AG04450 (cell line): ENCODE data around the gene XPNPEP1. TPM values are rescaled to one million over a fixed set of nuclear protein-coding genes. Genes with fewer than 3 reads are reported as not detected.
"Not testable (repeated sequence)": the region's sequence is repeated elsewhere in the genome, so short reads cannot be mapped to it uniquely, and the experiment has no call there.

Experiments used
- CTCF ChIA-PET: fragments of 300-600, 350-600 bp; formaldehyde crosslinking; extraction: SDS; loops from one replicate; lab custom pipeline; 2022; ENCODE audit warnings: antibody characterized with exemption, inconsistent platforms; lab: Charles Lee
- POLR2A ChIA-PET: fragments of 350-600 bp; formaldehyde crosslinking; extraction: SDS; loops from one replicate; lab custom pipeline; 2021; ENCODE audit warnings: antibody characterized with exemption, inconsistent platforms; lab: Yijun Ruan, JAX
- DNase-seq: peaks from one replicate; pipeline ENCODE4 v3.0.0-alpha.2; 2011; ENCODE audit warnings: low read depth, low spot score
- H3K27ac ChIP-seq: one replicate; pipeline ENCODE4 v1.5.1; 2012; ENCODE audit warnings: low read depth, low read length, control low read depth
- H3K27me3 ChIP-seq: one replicate; pipeline ENCODE4 v1.6.0; 2012; ENCODE audit warnings: low read length; ENCODE audit not compliant: control insufficient read depth, insufficient read depth
- H3K4me3 ChIP-seq: 2 replicates; pipeline ENCODE4 v1.5.1; 2011; ENCODE audit warnings: mild to moderate bottlenecking, low read depth, low read length, control low read depth
- H3K9me3 ChIP-seq: 2 replicates; pipeline ENCODE4 v1.5.1; 2012; ENCODE audit warnings: low read length; ENCODE audit not compliant: control insufficient read depth, insufficient read depth
- CTCF ChIP-seq: IDR thresholded peaks from 2 replicates; pipeline ENCODE4 v1.5.1; 2011; ENCODE audit warnings: low read depth, low read length, control low read depth, inconsistent platforms
- polyA plus RNA-seq: library from polyadenylated mRNA; depleted of rRNA; stranded (reverse); fragments of >200 nt; gene quantifications from 2 replicates; pipeline ENCODE4 v1.2.3, GENCODE V29; 2011

The XPNPEP1 gene
- polyA plus RNA-seq, 1 experiment = 134 TPM

DNA sequence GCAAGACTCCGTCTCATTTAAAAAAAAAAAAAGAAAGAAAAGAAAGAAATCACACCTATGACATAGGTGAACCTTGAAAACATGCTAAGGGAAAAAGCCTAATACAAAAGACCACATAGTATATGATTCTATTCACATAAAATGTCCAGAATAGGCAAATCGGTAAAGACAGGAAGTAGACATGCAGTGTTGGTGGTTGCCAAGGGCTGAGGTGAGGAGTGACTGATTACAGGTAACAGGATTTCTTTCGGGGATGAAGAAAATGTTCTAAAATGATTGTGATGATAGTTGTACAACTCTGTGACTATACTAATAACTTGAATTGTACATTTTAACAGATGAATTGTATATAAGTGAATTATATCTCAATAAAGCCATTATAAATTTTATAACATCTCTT, 3.3 kb downstream of the XPNPEP1 start:
- no peak for TF ChIP-seq CTCF
- no peaks in the 10 kb centered on the region for H3K27me3 ChIP-seq
- H3K9me3 ChIP-seq = no peaks in the 10 kb centered on the region; the same call in 1 of the 2 replicates
- CTCF ChIA-PET = no interaction called here
- no peak overlapping the region for H3K27ac ChIP-seq
- H3K4me3 ChIP-seq = no peak overlapping the region
- POLR2A ChIA-PET = no interaction called here
- DNase-seq = no peak

- no peaks in the 10 kb centered on the region for H3K27me3 ChIP-seq
- H3K4me3 ChIP-seq = no peak overlapping the region
- TF ChIP-seq CTCF = no peak
- CTCF ChIA-PET = no interaction called here
- no peak overlapping the region for H3K27ac ChIP-seq
- DNase-seq = no peak
- no peaks in the 10 kb centered on the region; the same call in 1 of the 2 replicates for H3K9me3 ChIP-seq
- POLR2A ChIA-PET = no interaction called here
Observed at GRCh38 chr10:109919220-109919619, 4.1 kb downstream of the XPNPEP1 start.

- H3K27ac ChIP-seq, H3K27me3 ChIP-seq, POLR2A ChIA-PET, H3K9me3 ChIP-seq, H3K4me3 ChIP-seq, DNase-seq: not testable (repeated sequence)
- CTCF ChIA-PET = interaction anchor here (0.7 kb wide), 1 partner anchor 31 kb away, joined by 6 read pairs; no protein-coding TSS in a partner anchor
Observed at GRCh38 chr10:109918707-109919106, 4.6 kb downstream of the XPNPEP1 start.

DNA sequence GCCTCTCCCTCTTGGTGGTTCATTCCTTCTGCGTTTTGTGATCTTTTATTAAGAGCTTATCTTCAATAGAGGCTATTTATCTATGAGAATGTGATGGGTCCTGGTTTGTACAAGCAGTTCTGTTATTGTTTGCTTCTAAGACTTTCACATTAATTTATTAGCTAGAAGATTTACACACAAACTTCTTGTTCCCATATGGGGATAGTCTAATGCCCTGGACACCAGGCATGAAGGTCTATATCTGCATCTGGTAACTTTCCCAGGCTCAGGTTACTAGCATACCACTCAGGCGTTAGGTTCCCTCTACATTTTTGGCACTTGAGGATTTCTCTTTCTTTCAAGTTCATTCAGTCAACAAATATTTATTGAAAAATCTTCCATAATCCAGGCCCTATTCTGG, 7.7 kb downstream of the XPNPEP1 start:
- TF ChIP-seq CTCF = no peak
- H3K9me3 ChIP-seq = no peaks in the 10 kb centered on the region
- H3K27ac ChIP-seq = no peak overlapping the region
- H3K27me3 ChIP-seq = no peaks in the 10 kb centered on the region
- no peak for DNase-seq
- CTCF ChIA-PET = interaction anchor here (0.5 to 0.9 kb wide), 3 partner anchors 31 to 290 kb away, joined by 3 to 4 read pairs (median 3); no protein-coding TSS in a partner anchor
- POLR2A ChIA-PET = no interaction called here
- no peak overlapping the region for H3K4me3 ChIP-seq

DNA sequence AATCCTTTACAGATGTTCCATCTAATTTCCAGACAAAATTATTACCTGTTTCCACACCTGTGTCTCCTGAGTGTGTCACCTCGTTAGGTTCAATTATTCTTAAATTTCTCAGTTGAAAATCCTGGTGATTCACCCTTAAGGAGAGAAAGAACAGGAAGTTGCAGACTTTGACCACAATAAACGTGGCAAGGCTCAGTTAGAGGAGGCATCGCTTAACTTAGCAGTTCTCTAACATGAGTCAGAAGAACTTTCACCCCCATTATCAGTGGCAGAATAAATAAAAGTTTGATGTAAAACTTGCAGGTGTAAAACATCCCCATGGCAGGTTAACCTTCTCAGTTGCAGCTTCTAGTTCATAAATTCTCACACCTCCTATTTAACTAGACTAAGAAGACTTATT, 8.3 kb downstream of the XPNPEP1 start:
- no peaks in the 10 kb centered on the region for H3K27me3 ChIP-seq
- no peak for TF ChIP-seq CTCF
- ChIA-PET POLR2A (no interaction called here), CTCF (interaction anchor here (0.8 to 0.9 kb wide), 2 partner anchors 31 to 224 kb away, joined by 3 read pairs; no protein-coding TSS in a partner anchor)
- H3K9me3 ChIP-seq = no peaks in the 10 kb centered on the region
- peak overlapping the region; percentile 66 for H3K27ac ChIP-seq
- H3K4me3 ChIP-seq = no peak overlapping the region
- DNase-seq = peak; percentile 79
